Sciatic nerve (tissue), 2 donors: Measurements from ENCODE around the gene GBF1. TPM values are rescaled to one million over a fixed set of nuclear protein-coding genes. Genes with fewer than 3 reads are reported as not detected.

Source experiments
- ATAC-seq: fragments of 200-7000 bp; cut with Tn5 transposase; one replicate; pipeline ENCODE4 v1.9.1; 2020; ENCODE audit warnings: mild to moderate bottlenecking, moderate library complexity
- DNase-seq: peaks from one replicate; pipeline ENCODE4 v3.0.0-alpha.2; 2020; ENCODE audit warnings: low spot score
- intact Hi-C: fragments of 100-400 bp; cut with DNase I; formaldehyde crosslinking; loops from one replicate; pipeline ENCODE4 v1.14.2; 2022
- total RNA-seq: library from RNA; stranded (reverse); fragmentation: NEBNext Ultra II Directional; extraction: Animal tissue kit (Norgen Biotek cat#: 25700); gene quantifications from one replicate; pipeline ENCODE4 v1.2.1, GENCODE V29; 2021
- donor health status: DM: no; HTN: no; CAD: no.
- donor health status: DM: no; HTN: no; CAD: no.

The GBF1 gene
- total RNA-seq, 1 donor from 2014 or later: 39.5 TPM

GRCh38 chr10:102421757-102422512 is 176.6 kb downstream of the GBF1 start:
- ATAC-seq: no peak
- DNase-seq: no peak
- intact Hi-C loops: no loop called here

- DNase-seq: peak; percentile 84
- intact Hi-C loops: no loop called here
- ATAC-seq: peak; percentile 66
Observed at GRCh38 chr10:102422545-102423129, 177.3 kb downstream of the GBF1 start.

GRCh38 chr10:102423372-102423968 is 178.1 kb downstream of the GBF1 start:
- intact Hi-C loops: no loop called here
- ATAC-seq (no peak), DNase-seq (no peak)

GRCh38 chr10:102424145-102424544 is 178.8 kb downstream of the GBF1 start:
- no peak for ATAC-seq
- intact Hi-C loops: no loop called here
- DNase-seq: no peak

- DNase-seq: no peak
- ATAC-seq: no peak
- intact Hi-C loops: no loop called here
Observed at GRCh38 chr10:102424916-102425315, 179.6 kb downstream of the GBF1 start.

GRCh38 chr10:102425444-102425843 is 180.1 kb downstream of the GBF1 start:
- ATAC-seq (no peak), DNase-seq (no peak)
- intact Hi-C loops: no loop called here

GRCh38 chr10:102426803-102427287 is 181.5 kb downstream of the GBF1 start:
- DNase-seq (no peak), ATAC-seq (no peak)
- intact Hi-C loops: no loop called here

- DNase-seq (no peak), ATAC-seq (no peak)
- intact Hi-C loops: no loop called here
Observed at GRCh38 chr10:102429468-102429867, 184.1 kb downstream of the GBF1 start.

GRCh38 chr10:102431452-102432124 is 186.3 kb downstream of the GBF1 start:
- intact Hi-C loops: no loop called here
- DNase-seq: no peak

More at GRCh38 chr10:102431452-102432124, 186.3 kb downstream of the GBF1 start:
- ATAC-seq: peak; percentile 5

Other genes starting within 250 kb of the GBF1 start
- 30.9 TPM for gene ARMH3, start 189.4 kb upstream of the GBF1 start, total RNA-seq
- 14.0 TPM for gene HPS6, start 180.2 kb upstream of the GBF1 start, total RNA-seq
- gene LDB1, start 125.2 kb upstream of the GBF1 start, total RNA-seq: 64.3 TPM
- gene PPRC1, start 112.5 kb upstream of the GBF1 start, total RNA-seq: 45.6 TPM
- gene NOLC1, start 93.1 kb upstream of the GBF1 start, total RNA-seq: 46.7 TPM
- gene ELOVL3, start 19.2 kb upstream of the GBF1 start, total RNA-seq: not detected
- not detected for gene PITX3, start 4.0 kb upstream of the GBF1 start, total RNA-seq
- gene NFKB2, start 150.2 kb downstream of the GBF1 start, total RNA-seq: 64.1 TPM
- 1.9 TPM for gene PSD, start 173.3 kb downstream of the GBF1 start, total RNA-seq
- 11.1 TPM for gene FBXL15, start 175.3 kb downstream of the GBF1 start, total RNA-seq
- 101 TPM for gene CUEDC2, start 187.0 kb downstream of the GBF1 start, total RNA-seq
- gene C10orf95, start 206.0 kb downstream of the GBF1 start, total RNA-seq: not detected